ENCODE results near the gene UPK1A. TPM values are rescaled to one million over a fixed set of nuclear protein-coding genes. Genes with fewer than 3 reads are reported as not detected.

Gene UPK1A
- total and polyA plus RNA-seq, 10 of the 15 experiments (the other 5 are each of a cell fraction or from before 2014, with no cell fraction given): 0.15 to 1.9 (median 0.26) TPM; not detected in 7

DNA sequence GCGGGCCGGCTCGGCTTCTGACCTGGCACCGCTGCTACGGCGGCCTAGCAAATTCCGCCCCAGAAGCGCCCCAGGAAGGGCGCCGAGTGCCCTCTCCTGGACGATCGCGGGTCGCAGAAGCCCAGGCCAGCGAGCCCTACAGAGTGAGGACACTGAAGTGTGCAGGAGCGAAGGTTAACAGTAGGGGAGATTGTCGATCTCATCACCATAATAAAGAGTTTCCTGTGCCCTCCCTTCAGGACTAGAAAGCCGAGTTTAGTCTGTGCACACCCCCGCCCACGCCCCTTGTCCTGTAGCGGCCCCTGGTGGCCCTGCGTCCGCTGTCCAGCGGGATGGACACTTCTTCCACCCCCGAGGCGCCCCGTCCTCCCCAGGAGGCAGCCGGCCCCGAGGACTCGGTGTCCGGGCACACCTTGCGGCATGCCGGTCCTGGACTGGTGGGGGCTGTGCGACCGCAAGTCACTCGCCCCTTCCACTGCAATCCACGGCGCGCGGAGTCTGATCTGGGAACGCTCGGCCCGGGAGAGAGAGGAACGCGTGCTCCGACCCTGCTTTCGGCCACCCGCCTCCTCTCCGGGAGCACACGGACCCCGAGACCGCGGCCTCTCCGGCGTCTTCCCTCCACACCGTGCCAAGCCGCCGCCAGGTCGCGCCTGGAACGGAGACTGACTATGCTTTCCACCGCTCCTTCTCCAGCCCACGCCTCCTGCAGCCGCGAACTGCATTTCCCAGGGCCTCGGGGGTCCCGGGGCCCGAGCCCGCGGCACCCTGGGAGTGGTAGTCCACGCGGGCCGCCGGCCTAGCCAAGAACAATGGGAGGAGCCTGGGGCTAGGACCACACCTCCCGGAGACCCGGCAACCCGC lies 50.7 kb downstream of the UPK1A start (continued):
- TF ChIP-seq, protein P1, sequence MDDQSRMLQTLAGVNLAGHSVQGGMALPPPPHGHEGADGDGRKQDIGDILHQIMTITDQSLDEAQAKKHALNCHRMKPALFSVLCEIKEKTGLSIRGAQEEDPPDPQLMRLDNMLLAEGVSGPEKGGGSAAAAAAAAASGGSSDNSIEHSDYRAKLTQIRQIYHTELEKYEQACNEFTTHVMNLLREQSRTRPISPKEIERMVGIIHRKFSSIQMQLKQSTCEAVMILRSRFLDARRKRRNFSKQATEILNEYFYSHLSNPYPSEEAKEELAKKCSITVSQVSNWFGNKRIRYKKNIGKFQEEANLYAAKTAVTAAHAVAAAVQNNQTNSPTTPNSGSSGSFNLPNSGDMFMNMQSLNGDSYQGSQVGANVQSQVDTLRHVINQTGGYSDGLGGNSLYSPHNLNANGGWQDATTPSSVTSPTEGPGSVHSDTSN (IDR thresholded peaks at IDR 0.05; ENCODE audit: insufficient replicate concordance, low read depth, low read length): no peak
- no peak for TF ChIP-seq CBFB (IDR thresholded peaks at IDR 0.05; ENCODE audit: low read depth)
- TF ChIP-seq NR2F1 (conservative IDR thresholded peaks at IDR 0.05): peak; percentile 63; the same call in 1 of the 2 replicates
- TF ChIP-seq NBN (IDR thresholded peaks at IDR 0.05): peak; percentile 93
- TF ChIP-seq GABPA (IDR thresholded peaks at IDR 0.05; ENCODE audit: low read depth): no peak
- TF ChIP-seq ELK1 (IDR thresholded peaks at IDR 0.05; ENCODE audit: low read depth, low read length): peak; percentile 66; the same call in 1 of the 2 replicates

DNA sequence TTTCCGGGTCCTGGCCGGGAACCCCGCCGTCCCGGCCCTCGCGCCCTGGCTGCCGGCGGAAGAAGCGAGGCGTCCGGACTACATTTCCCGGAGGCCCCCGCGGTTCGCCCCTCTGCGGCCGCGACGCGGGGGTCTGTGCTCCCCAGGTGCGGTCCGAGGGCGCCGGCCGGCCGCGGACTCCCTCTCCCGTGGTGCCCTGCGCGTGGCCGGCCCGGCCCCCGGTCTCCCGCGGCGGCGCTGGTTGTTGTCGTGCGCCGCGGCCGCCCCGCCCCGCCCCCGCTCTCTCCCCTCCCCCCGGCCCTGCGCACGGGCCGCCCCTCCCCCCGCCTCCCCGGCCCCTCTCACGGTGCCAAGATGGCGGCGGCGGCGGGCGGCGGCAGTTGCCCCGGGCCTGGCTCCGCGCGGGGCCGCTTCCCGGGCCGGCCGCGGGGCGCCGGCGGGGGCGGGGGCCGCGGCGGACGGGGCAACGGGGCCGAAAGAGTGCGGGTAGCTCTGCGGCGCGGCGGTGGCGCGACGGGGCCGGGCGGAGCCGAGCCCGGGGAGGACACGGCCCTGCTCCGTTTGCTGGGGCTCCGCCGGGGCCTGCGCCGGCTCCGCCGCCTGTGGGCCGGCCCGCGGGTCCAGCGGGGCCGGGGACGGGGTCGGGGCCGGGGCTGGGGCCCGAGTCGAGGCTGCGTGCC lies 51.5 kb downstream of the UPK1A start, which contains the start of gene KMT2B:
Gene KMT2B (plus strand): TSS at position 339 of the 680 bp plus-strand sequence. CDS start 16 bp downstream, at position 355.
- no peaks in the 10 kb centered on the region for H3K9me3 ChIP-seq (replicated peaks; ENCODE audit: control insufficient read depth, insufficient read depth, low read length)
- peak within 1 kb of the TSS; percentile 83 for H3K9ac ChIP-seq (ENCODE audit: control insufficient read depth, insufficient read depth, low read length)
- no peaks in the 10 kb centered on the region for H4K20me1 ChIP-seq (ENCODE audit: control insufficient read depth, insufficient read depth)
- DNase-seq (ENCODE audit: low read depth, low spot score) (no peak), FAIRE-seq (no peak), ATAC-seq (peak; percentile 58)
- peaks cover 25% of the 10 kb centered on the region for H3K4me1 ChIP-seq (ENCODE audit: control insufficient read depth, insufficient read depth, low read length)
- BruUV-seq (replicated peaks): no TSS peak
- peak within 1 kb of the TSS; percentile 97 for H3K4me3 ChIP-seq
- ChIA-PET SMC1A (ENCODE audit: uncharacterized antibody, unreplicated experiment) (interaction anchor here (0.9 to 1.5 kb wide), 5 partner anchors 16 to 27 kb away, joined by 3 to 8 read pairs (median 3); partner anchors contain the start of genes PSENEN and U2AF1L4), POLR2A (interaction anchor here (1.0 to 1.8 kb wide), 5 partner anchors 16 to 27 kb away, joined by 5 to 12 read pairs (median 6); partner anchors contain the start of genes IGFLR1, PSENEN and U2AF1L4), RAD21 (ENCODE audit: unreplicated experiment) (interaction anchor here (1.2 to 1.5 kb wide), 4 partner anchors 21 to 208 kb away, joined by 3 to 8 read pairs (median 8); partner anchors contain the start of gene IGFLR1), CTCF (interaction anchor here (1.2 to 1.5 kb wide), 3 partner anchors 16 to 58 kb away, joined by 3 to 8 read pairs (median 3); no protein-coding TSS in a partner anchor)
- in situ Hi-C loops (cut with MboI) (no loop called here), intact Hi-C loops (cut with micrococcal nuclease; ENCODE audit: unreplicated experiment) (loop anchor here (1.0 to 2.0 kb wide), 4 partner anchors 23 to 213 kb away; partner anchors contain the start of genes PSENEN and U2AF1L4)
- peaks cover 61% of the 10 kb centered on the region for H3K79me2 ChIP-seq (ENCODE audit: control insufficient read depth, insufficient read depth, low read length)
- peak within 1 kb of the TSS; percentile 72 for H3K27ac ChIP-seq (ENCODE audit: control insufficient read depth, insufficient read depth)
- WGBS (ENCODE audit: insufficient coverage, insufficient replicate concordance, low lambda C conversion rate, missing lambda C conversion rate): under 1% methylated on average over 40 of the region's 109 CpGs
- no peaks in the 10 kb centered on the region for H3K27me3 ChIP-seq (replicated peaks in 1 of 2; ENCODE audit: control insufficient read depth in 2 of 2, insufficient read depth in 2 of 2, low read length in 1 of 2)
- peaks cover 0 to 9% of the 10 kb centered on the region in 2 experiments for H3K36me3 ChIP-seq (ENCODE audit: control insufficient read depth in 2 of 2, insufficient read depth in 2 of 2, low read length in 1 of 2)
- peak within 1 kb of the TSS; percentile 87 for H2AFZ ChIP-seq (ENCODE audit: control insufficient read depth, low read depth, low read length)
- H3K4me2 ChIP-seq (ENCODE audit: control insufficient read depth, insufficient read depth): peak within 1 kb of the TSS; percentile 99
- TF ChIP-seq NR2C1 (IDR thresholded peaks at IDR 0.05) (peak; percentile 72; the same call in 1 of the 2 replicates), FOXK2 (IDR thresholded peaks at IDR 0.05) (no peak), TBL1XR1 (IDR thresholded peaks at IDR 0.05; ENCODE audit: low read depth, low read length) (peak; percentile 29; the same call in 1 of the 2 replicates), MEF2A (IDR thresholded peaks at IDR 0.05; ENCODE audit: insufficient read depth, low read depth, low read length) (no peak), BACH1 (IDR thresholded peaks at IDR 0.05; ENCODE audit: borderline replicate concordance) (peak; percentile 82), MTA3 (IDR thresholded peaks at IDR 0.05; ENCODE audit: borderline replicate concordance, low read length) (no peak), SRF (IDR thresholded peaks at IDR 0.05; ENCODE audit: low read depth in 2 of 2, low read length in 2 of 2) (0 out of 4 replicates have a peak, but pooled peaks of 1 of the 2 experiments have one; percentile 47), ZSCAN29 (IDR thresholded peaks at IDR 0.05) (no peak), SREBF1 (IDR thresholded peaks at IDR 0.05; ENCODE audit: low read length) (no peak)
- TF ChIP-seq, protein P2, sequence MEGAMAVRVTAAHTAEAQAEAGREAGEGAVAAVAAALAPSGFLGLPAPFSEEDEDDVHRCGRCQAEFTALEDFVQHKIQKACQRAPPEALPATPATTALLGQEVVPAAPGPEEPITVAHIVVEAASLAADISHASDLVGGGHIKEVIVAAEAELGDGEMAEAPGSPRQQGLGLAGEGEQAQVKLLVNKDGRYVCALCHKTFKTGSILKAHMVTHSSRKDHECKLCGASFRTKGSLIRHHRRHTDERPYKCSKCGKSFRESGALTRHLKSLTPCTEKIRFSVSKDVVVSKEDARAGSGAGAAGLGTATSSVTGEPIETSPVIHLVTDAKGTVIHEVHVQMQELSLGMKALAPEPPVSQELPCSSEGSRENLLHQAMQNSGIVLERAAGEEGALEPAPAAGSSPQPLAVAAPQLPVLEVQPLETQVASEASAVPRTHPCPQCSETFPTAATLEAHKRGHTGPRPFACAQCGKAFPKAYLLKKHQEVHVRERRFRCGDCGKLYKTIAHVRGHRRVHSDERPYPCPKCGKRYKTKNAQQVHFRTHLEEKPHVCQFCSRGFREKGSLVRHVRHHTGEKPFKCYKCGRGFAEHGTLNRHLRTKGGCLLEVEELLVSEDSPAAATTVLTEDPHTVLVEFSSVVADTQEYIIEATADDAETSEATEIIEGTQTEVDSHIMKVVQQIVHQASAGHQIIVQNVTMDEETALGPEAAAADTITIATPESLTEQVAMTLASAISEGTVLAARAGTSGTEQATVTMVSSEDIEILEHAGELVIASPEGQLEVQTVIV (IDR thresholded peaks at IDR 0.05; ENCODE audit: borderline replicate concordance, partially characterized antibody): peak; percentile 54
